B cell (primary cell): ENCODE data around the gene ABTB2. TPM values are rescaled to one million over a fixed set of nuclear protein-coding genes. Genes with fewer than 3 reads are reported as not detected.
"Not testable (repeated sequence)": the region's sequence is repeated elsewhere in the genome, so short reads cannot be mapped to it uniquely, and the experiment has no call there.

Source experiments
- ATAC-seq: fragments of 200-7000 bp; cut with Tn5 transposase; one replicate; pipeline ENCODE4 v1.10.0; 2021; ENCODE audit warnings: low read depth, mild to moderate bottlenecking, moderate number of reproducible peaks, moderate library complexity
- CTCF ChIA-PET: fragments of 350-600 bp; sonication (Branson Sonifier 250); formaldehyde crosslinking; loops from one replicate; lab custom pipeline; 2021; ENCODE audit warnings: antibody characterized with exemption, inconsistent platforms; lab: Charles Lee
- POLR2A ChIA-PET: fragments of 350-600 bp; sonication (Branson Sonifier 250); formaldehyde crosslinking; loops from one replicate; lab custom pipeline; 2021; ENCODE audit warnings: antibody characterized with exemption; lab: Charles Lee
- DNase-seq: peaks from one replicate; pipeline ENCODE4 v3.0.0; 2013
- H2AFZ ChIP-seq: 2 replicates; pipeline ENCODE4 v1.6.1; 2012; ENCODE audit warnings: mild to moderate bottlenecking, low read depth, low read length; ENCODE audit not compliant: insufficient read depth, poor library complexity, severe bottlenecking
- H3K27ac ChIP-seq, 2 donors: 1 replicate in 1 of 2; 2 replicates in 1 of 2; pipeline ENCODE4 v1.5.1; 2012 to 2013; ENCODE audit warnings: low read length in 2 of 2, mild to moderate bottlenecking in 2 of 2, moderate library complexity in 1 of 2
- H3K27me3 ChIP-seq, 4 experiments: fragments of 200-600 bp in 1 of 4; sonication (generic) in 1 of 4; replicated peaks in 1 of 4; 1 replicate in 2 of 4; 2 replicates in 2 of 4; pipeline versions ENCODE4 v1.6.1 to v1.7.0; 2013 to 2016; ENCODE audit warnings: low read length in 3 of 4, mild to moderate bottlenecking in 2 of 4, mixed read lengths in 1 of 4, moderate library complexity in 1 of 4; ENCODE audit not compliant: insufficient read depth in 4 of 4, control insufficient read depth in 3 of 4; ENCODE audit errors: control extremely low read depth in 1 of 4
- H3K36me3 ChIP-seq, 2 experiments: replicated peaks in 1 of 2; 1 replicate in 1 of 2; 2 replicates in 1 of 2; pipeline versions ENCODE4 v1.6.1 to v1.7.1; 2013; ENCODE audit warnings: low read length in 1 of 2; ENCODE audit not compliant: insufficient read depth in 2 of 2, control insufficient read depth in 1 of 2; ENCODE audit errors: control extremely low read depth in 1 of 2, extremely low read depth in 1 of 2
- H3K4me1 ChIP-seq, 2 donors: fragments of 200-600 bp in 1 of 2; sonication (generic) in 1 of 2; 1 replicate in 1 of 2; 2 replicates in 1 of 2; pipeline versions ENCODE4 v1.5.1 to v1.6.1; 2013 to 2017; ENCODE audit warnings: low read length in 2 of 2; ENCODE audit not compliant: control insufficient read depth in 2 of 2, insufficient read depth in 2 of 2
- H3K4me2 ChIP-seq: replicated peaks from 2 replicates; pipeline ENCODE3; 2012; ENCODE audit warnings: mild to moderate bottlenecking, low read depth, low read length; ENCODE audit not compliant: poor library complexity, severe bottlenecking
- H3K4me3 ChIP-seq, 5 experiments: fragments of 200-600 bp in 1 of 5; sonication (generic) in 1 of 5; 1 replicate in 3 of 5; 2 replicates in 2 of 5; pipeline versions ENCODE4 v1.5.1 to v1.7.0; 2011 to 2016; ENCODE audit warnings: low read length in 4 of 5, mild to moderate bottlenecking in 4 of 5, low read depth in 2 of 5, control low read depth in 1 of 5, moderate library complexity in 1 of 5; ENCODE audit not compliant: insufficient read depth in 1 of 5; ENCODE audit errors: control extremely low read depth in 1 of 5, extremely low read depth in 1 of 5
- H3K79me2 ChIP-seq: fragments of 200-600 bp; sonication (generic); one replicate; pipeline ENCODE4 v1.6.0; 2016; ENCODE audit warnings: low read length; ENCODE audit not compliant: control insufficient read depth, insufficient read depth
- H3K9ac ChIP-seq: fragments of 200-600 bp; sonication (generic); 2 replicates; pipeline ENCODE4 v1.6.1; 2017; ENCODE audit warnings: mild to moderate bottlenecking, low read length, moderate library complexity
- H3K9me3 ChIP-seq, 3 donors: one replicate each; pipeline versions ENCODE4 v1.6.1 to v1.7.1; 2013; ENCODE audit warnings: low read length in 2 of 3; ENCODE audit not compliant: control insufficient read depth in 2 of 3, insufficient read depth in 1 of 3; ENCODE audit errors: control extremely low read depth in 1 of 3
- H4K20me1 ChIP-seq: 2 replicates; pipeline ENCODE4 v1.6.0; 2012; ENCODE audit warnings: mild to moderate bottlenecking, low read length; ENCODE audit not compliant: insufficient read depth, control insufficient read depth, poor library complexity, severe bottlenecking
- H3K27ac Mint-ChIP-seq: one replicate; pipeline ENCODE4 v1.8.0; 2021; ENCODE audit warnings: mixed read lengths
- H3K27me3 Mint-ChIP-seq: one replicate; pipeline ENCODE4 v1.8.0; 2021; ENCODE audit warnings: mixed read lengths
- H3K4me1 Mint-ChIP-seq: one replicate; pipeline ENCODE4 v1.8.0; 2021; ENCODE audit warnings: mixed read lengths
- H3K4me3 Mint-ChIP-seq: one replicate; pipeline ENCODE4 v1.8.0; 2021; ENCODE audit warnings: mixed read lengths
- H3K9me3 Mint-ChIP-seq: one replicate; pipeline ENCODE4 v1.8.0; 2022; ENCODE audit warnings: mixed read lengths; ENCODE audit not compliant: insufficient read depth
- CTCF ChIP-seq: fragments of 200-600 bp; IDR thresholded peaks from one replicate; pipeline ENCODE4 v1.8.0; 2022; ENCODE audit warnings: antibody characterized with exemption, mild to moderate bottlenecking
- EZH2 ChIP-seq: IDR thresholded peaks from 2 replicates; pipeline ENCODE4 v1.6.1; 2012; ENCODE audit warnings: borderline replicate concordance, low read depth, mild to moderate bottlenecking, moderate library complexity, low read length; ENCODE audit not compliant: insufficient read depth, poor library complexity, severe bottlenecking
- WGBS: methylation state at CpG from one replicate; pipeline ENCODE4 v1.1.5; 2013; ENCODE audit warnings: missing lambda C conversion rate; ENCODE audit not compliant: insufficient coverage; 5-methylcytosine and 5-hydroxymethylcytosine counted together
- intact Hi-C: fragments of 100-400 bp; cut with micrococcal nuclease; formaldehyde crosslinking; loops from one replicate; pipeline ENCODE4 v1.10.0; 2022
- polyA plus RNA-seq: library from polyadenylated mRNA; depleted of rRNA; stranded (reverse); fragments of >200 nt; gene quantifications from 2 replicates; pipeline ENCODE4 v1.2.3, GENCODE V29; 2012
- total RNA-seq, 2 donors: library from RNA; stranded (reverse); fragments of 120-200 nt in 1 of 2; gene quantifications; 1 replicate in 1 of 2; 2 replicates in 1 of 2; pipeline versions ENCODE4 v1.2.3 to v1.2.4, GENCODE V29; 2013 to 2022

ABTB2 gene
- total and polyA plus RNA-seq, 2 donors (not counting 1 experiment from before 2014, with no cell fraction given), result 0.30 to 5.9 TPM

GRCh38 chr11:34219279-34219678 is 138.5 kb downstream of the ABTB2 start:
- H3K4me3 Mint-ChIP-seq, result no peak overlapping the region
- H3K27ac ChIP-seq, result no peak overlapping the region
- H3K4me3 ChIP-seq, result no peak overlapping the region
- H3K4me2 ChIP-seq, result no peak overlapping the region
- no peaks in the 10 kb centered on the region for H3K9me3 ChIP-seq
- TF ChIP-seq CTCF (no peak), EZH2 (no peak)
- ATAC-seq (no peak), DNase-seq (no peak)
- WGBS, result no CpG with 5 or more reads among the region's 1 CpG
- no peaks in the 10 kb centered on the region for H4K20me1 ChIP-seq
- peaks cover 6% of the 10 kb centered on the region for H3K4me1 Mint-ChIP-seq
- H3K36me3 ChIP-seq, result no peaks in the 10 kb centered on the region
- no peak overlapping the region for H3K27ac Mint-ChIP-seq
- no peak overlapping the region for H2AFZ ChIP-seq
- ChIA-PET POLR2A (no interaction called here), CTCF (interaction anchor here (1.0 kb wide), 1 partner anchor 45 kb away, joined by 4 read pairs; no protein-coding TSS in a partner anchor)
- no peaks in the 10 kb centered on the region for H3K27me3 ChIP-seq
- no peaks in the 10 kb centered on the region for H3K79me2 ChIP-seq
- no peaks in the 10 kb centered on the region for H3K27me3 Mint-ChIP-seq
- intact Hi-C loops, result no loop called here
- H3K9ac ChIP-seq, result no peak overlapping the region
- no peaks in the 10 kb centered on the region for H3K9me3 Mint-ChIP-seq
- no peaks in the 10 kb centered on the region for H3K4me1 ChIP-seq

- H3K9me3 Mint-ChIP-seq, H3K9me3 ChIP-seq, ATAC-seq, H3K79me2 ChIP-seq, H3K9ac ChIP-seq, H3K27me3 Mint-ChIP-seq, POLR2A ChIA-PET, H3K27me3 ChIP-seq, H3K4me3 ChIP-seq, H2AFZ ChIP-seq, H3K4me1 ChIP-seq, H3K27ac Mint-ChIP-seq, H4K20me1 ChIP-seq, H3K4me2 ChIP-seq, H3K4me3 Mint-ChIP-seq, DNase-seq, H3K36me3 ChIP-seq, intact Hi-C loops, H3K4me1 Mint-ChIP-seq, H3K27ac ChIP-seq: not testable (repeated sequence)
- CTCF ChIA-PET, result interaction anchor here (0.6 to 1.0 kb wide), 2 partner anchors 36 to 44 kb away, joined by 3 to 4 read pairs; no protein-coding TSS in a partner anchor
- no CpG with 5 or more reads among the region's 2 CpGs for WGBS
Measured at GRCh38 chr11:34218756-34219155, 139.1 kb downstream of the ABTB2 start.
